Stimulated activated CD8-positive, alpha-beta memory T cell treated with anti-CD3 and anti-CD28 coated beads, Interleukin-2, amount 100 ng/mL, for 48 hours (primary cell): Measurements from ENCODE around the gene GDAP1L1.
"Not testable (repeated sequence)": the region's sequence is repeated elsewhere in the genome, so short reads cannot be mapped to it uniquely, and the experiment has no call there.

Source experiments
- DNase-seq, 2 donors: peaks; one replicate each; pipeline ENCODE4 v3.0.0-alpha.2; 2020; ENCODE audit warnings: low read depth in 2 of 2

Gene GDAP1L1

GRCh38 chr20:44302026-44302669 lies 55.0 kb downstream of the GDAP1L1 start:
- no peak for DNase-seq

GRCh38 chr20:44302736-44303135 lies 55.6 kb downstream of the GDAP1L1 start:
- no peak for DNase-seq

- no peak for DNase-seq
These were observed 57.3 kb downstream of the GDAP1L1 start for GRCh38 chr20:44304383-44304782.

- DNase-seq: no peak
These were observed 59.8 kb downstream of the GDAP1L1 start for GRCh38 chr20:44306927-44307326.

DNA sequence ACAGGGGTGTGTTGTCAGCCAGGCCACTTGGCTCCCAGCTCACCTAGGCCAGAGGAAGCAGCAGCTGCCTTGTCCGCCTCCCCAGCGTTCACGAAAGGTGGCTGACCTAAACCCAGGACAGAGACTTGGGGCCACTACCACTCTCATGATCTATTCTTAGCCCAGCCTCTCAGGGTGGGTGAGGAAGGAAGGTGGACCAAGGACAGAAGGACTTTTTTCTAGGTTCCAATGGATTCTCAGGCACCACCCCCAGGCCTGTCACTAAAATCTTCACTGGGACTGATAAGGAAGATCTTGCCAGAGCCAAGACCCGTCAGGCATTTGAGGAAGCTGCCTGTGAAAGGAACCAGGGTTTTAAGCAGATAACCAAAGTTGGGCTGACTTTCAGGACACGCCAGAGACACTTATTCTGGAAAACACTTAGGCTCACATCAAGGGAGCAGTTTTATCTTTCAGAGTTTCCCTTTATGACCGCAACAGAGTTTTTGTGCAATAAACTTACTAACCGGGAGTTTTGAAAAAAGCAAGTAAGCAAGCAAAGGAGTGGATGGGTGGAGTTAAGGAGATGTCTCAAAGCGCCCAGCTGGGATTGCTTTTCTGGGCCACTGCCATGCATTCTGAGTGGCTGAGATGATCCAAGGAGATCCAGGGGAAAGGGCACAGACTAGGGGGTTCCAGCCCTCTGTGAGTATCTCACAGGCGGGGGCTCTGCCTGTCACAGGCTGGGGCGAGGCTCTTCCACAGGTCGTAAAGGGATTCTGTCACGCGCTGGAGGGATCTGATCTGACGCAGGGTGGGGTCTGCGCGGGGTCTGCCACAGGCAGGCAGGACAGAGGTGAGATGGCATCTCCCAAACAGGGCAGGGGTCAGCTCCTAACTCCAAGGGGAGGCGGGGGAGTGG lies 62.9 kb downstream of the GDAP1L1 start:
- DNase-seq: no peak

GRCh38 chr20:44310664-44311639 lies 63.8 kb downstream of the GDAP1L1 start, which contains the start of gene FITM2:
Gene FITM2, minus strand, starts transcription at chr20:44311202. Its CDS starts 54 bp downstream, at chr20:44311148.
- peak; percentile 97 to 98 for DNase-seq

DNA sequence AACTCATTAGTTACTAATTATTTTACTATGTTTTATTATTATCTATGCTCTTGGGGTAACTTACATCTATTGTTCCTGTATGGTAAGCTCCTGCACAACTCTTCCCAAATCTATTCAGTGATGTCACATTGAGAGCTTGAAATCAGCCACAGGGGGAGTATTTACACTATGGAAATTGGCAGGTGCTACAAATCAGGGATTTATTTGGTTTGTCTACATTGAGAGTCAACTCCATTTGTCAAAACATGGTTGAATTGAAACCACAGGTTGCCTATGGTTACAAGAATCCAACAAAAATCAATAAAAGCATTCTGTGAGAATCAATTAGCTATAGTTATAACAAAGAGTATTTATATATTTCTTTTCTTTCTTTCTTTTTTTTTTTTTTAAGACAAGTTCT lies 67.8 kb downstream of the GDAP1L1 start:
- DNase-seq: no peak

GRCh38 chr20:44319839-44320422 lies 72.8 kb downstream of the GDAP1L1 start:
- DNase-seq: no peak

DNA sequence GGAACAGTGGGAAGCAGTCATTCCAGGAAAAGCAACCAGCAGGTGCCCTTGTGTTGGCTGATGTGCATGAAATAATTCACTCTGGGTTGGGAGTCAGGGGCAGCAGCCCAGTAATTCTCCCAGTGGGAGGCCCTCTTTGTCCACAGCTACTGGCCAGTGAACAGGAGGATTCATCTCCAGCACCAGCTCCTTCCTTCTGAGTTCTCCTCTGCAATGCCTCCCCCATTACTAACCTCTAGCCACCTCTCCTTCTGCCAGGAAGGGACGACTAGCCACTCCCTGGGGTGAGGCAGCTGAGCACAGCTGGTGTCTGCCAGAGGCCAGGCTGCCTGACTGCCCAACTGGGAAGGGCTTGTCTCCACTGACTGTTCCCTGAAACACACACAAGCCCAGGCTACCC lies 77.2 kb downstream of the GDAP1L1 start:
- DNase-seq: no peak

- DNase-seq: no peak
These were observed 79.5 kb downstream of the GDAP1L1 start for GRCh38 chr20:44326391-44327159.

GRCh38 chr20:44327748-44328147 lies 80.6 kb downstream of the GDAP1L1 start:
- not testable (repeated sequence) for DNase-seq

DNA sequence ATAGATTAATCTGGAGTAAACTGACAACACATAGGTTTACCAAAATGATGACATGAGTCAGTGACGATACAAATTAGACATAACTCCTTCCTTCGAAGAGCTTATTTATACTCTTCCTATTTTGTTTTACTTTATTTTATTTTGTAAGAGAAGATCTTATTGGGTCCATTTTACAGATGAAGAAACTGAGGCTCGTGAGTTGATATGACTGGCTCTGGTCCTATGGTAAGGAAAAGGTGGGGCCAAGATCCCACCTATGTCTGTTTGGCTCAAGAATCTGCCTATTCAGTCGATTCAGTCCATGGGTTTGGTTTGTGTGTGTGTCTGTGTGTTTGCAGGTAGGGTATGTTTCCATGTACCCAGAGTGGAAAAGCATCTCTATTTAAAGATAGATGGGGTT lies 81.3 kb downstream of the GDAP1L1 start:
- no peak for DNase-seq
